Caki2 (cell line): ENCODE measurements around the gene ATF6. TPM values are rescaled to one million over a fixed set of nuclear protein-coding genes. Genes with fewer than 3 reads are reported as not detected.

Experiments
- DNase-seq: peaks from one replicate; pipeline ENCODE4 v3.0.0-alpha.2; 2015; ENCODE audit warnings: low read depth
- in situ Hi-C: cut with HindIII; loops from 2 replicates; pipeline ENCODE4 v1.10.0; 2016; ENCODE audit warnings: low sequenced_read_pairs, low pct_unique_long_range_greater_than_20kb, mixed read lengths
- total RNA-seq: library from RNA; depleted of rRNA; stranded (reverse); fragments of >200 nt; shearing (Covaris generic); gene quantifications from 2 replicates; pipeline ENCODE4 v1.2.3, GENCODE V29; 2014; ENCODE audit warnings: low replicate concordance

Gene ATF6
- total RNA-seq, 1 experiment from 2014 or later: 13.5 TPM

DNA sequence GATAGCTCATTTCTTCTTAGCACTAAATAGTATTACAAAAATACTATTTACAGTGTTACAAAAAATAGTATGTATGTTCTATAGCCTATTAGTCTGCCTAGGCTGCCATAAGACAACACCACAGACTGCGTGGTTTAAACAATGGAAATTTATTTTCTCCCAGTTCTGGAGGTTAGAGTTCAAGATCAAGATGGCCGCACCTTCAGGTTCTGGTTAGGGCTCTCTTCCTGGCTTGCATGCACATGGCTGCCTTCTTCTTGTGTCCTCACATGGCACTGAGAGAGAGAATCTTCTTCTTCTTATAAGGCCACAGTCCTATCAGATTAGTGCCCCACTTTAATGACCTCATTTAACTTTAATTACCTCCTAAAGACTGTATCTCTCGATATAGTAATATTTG lies 4.1 kb downstream of the ATF6 start:
- DNase-seq: no peak
- in situ Hi-C loops: no loop called here

- no peak for DNase-seq
- in situ Hi-C loops: no loop called here
Observed at GRCh38 chr1:161771161-161771560, 5.0 kb downstream of the ATF6 start.

DNA sequence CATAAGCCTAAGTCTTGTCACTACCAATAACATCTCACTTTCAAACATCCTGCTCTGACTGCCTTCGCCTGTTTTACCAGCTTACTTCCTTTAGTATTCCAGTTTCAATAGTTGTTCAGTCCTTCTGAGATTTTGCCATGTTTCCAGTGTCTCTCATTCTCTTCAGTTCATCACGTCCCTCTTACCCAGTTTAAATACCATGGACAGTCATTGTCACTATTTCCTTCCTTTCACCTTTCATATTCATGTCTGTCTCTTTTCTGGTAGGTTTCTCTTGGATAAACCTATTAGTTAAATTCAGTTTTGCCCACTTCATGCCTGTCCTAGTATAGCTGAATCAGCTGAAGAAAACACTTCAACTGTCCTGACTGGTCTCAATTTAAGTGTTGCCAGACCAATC lies 5.9 kb downstream of the ATF6 start:
- no peak for DNase-seq
- in situ Hi-C loops: no loop called here

DNA sequence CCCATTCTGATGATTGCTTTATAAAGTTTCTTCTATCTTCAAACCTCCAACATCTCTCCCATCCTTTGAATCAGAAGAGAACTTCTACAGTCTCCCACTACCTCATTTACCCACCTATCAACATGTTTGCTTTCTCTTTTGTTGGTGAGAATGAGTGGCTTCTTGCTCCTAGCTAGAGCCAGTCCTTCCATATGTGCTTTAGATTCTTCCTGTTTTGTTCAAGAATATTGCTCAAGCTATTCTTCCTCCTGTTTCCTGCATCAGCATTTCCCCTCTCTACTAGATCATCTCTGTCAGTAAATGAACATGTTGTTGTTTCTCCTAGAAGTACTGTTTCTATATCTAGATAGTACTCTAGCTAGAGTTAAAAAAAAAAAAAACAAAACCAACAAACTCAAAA lies 6.3 kb downstream of the ATF6 start:
- in situ Hi-C loops: no loop called here
- no peak for DNase-seq

- no peak for DNase-seq
- in situ Hi-C loops: no loop called here
Observed at GRCh38 chr1:161773791-161774190, 7.7 kb downstream of the ATF6 start.

DNA sequence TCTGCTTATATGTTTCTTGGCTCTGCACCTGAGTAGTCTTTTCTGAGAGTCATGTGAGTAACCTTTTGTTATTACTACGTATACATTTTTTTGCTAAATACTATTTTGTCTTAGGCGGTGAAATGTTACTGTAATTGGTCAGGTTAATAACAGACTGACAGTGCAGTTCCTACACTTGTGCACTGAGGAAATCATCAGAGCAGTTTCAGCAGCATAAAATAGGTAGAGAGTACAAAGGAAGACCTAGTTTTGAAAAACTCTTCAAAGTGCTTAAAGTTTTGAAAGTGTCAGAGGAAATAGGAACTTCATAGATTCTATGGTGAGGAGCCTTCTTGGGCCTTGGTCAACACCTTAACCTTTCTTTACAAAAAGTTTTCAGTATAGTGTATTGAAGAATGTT lies 11.1 kb downstream of the ATF6 start:
- in situ Hi-C loops: no loop called here
- DNase-seq: no peak

GRCh38 chr1:161778522-161778921 lies 12.4 kb downstream of the ATF6 start:
- no peak for DNase-seq
- in situ Hi-C loops: no loop called here

DNA sequence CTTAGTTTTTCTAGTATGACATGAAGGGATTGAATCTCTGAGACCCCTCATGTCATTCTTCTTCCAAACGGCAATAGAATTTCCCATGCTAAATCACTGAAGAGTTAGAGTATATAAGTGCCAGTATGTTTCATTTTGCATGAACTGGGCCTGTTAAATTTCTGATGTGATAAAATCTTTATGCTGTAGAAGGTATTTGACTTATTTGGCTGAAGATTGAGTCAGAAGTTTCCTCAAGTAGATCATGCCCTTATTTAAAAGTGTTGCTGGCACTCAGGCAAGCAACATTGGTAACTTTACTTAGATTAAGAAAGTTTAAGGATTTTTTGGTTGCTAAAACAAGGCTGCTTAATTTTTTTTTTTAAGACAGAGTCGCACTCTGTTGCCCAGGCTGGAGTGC lies 13.3 kb downstream of the ATF6 start:
- in situ Hi-C loops: no loop called here
- no peak for DNase-seq

DNA sequence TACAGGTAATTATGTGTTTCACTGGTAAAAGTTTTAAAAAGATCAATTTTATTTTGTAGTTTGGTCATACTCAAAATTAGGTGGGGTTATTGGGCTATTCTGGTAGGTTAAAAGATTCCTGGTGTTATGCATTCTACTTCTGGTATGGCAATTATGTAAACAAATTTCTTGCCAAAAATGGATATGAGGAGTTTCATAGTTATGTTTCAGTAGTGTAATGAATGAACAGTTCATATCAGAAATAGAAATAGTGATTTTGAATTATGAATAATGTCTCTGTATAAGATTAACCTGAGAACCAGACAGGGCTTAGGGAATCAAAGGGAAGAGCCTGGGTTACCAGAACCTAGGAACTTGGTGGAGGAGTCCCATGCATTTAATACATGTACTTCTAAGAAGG lies 15.9 kb downstream of the ATF6 start:
- in situ Hi-C loops: no loop called here
- no peak for DNase-seq

DNA sequence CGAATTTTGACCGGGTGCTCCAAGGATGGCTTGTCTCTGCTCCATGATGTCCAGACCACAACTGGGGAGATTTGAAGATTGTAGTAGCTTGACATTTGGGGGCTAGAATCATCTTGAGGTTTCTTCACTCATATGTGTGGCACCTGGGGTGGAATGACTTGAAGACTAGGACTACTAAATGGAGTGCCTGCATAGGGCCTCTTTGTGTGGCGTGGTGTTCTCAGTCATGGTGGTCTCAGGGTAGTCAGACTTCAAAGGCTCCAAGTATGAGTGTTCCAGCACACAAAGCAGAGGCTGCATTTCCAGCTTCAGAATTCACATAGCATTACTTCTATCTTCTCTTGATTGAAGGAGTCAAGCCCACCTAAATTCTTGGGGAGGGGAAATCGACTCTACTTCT lies 16.8 kb downstream of the ATF6 start:
- DNase-seq: no peak
- in situ Hi-C loops: no loop called here

- DNase-seq: no peak
- in situ Hi-C loops: no loop called here
Observed at GRCh38 chr1:161784968-161785367, 18.8 kb downstream of the ATF6 start.

DNA sequence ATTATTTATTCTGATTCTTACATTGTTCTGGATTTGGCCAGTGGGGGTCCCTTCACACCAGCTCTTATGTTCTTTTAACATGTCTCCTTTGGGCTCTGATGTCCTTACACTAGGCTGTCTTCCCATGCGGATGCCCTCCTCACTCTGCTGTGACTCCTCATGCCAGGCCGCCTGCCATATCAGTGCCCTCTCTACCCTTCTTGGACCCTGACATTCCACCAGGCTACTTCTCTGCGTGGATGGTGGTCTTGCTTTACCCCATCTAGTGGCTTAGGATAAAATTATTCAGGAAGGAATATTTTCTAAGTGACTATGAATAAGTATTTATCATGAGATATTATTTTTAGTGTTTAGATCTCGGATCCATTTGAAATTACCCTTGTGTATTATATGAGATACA lies 21.2 kb downstream of the ATF6 start:
- in situ Hi-C loops: no loop called here
- DNase-seq: no peak

- in situ Hi-C loops: no loop called here
- DNase-seq: no peak
Observed at GRCh38 chr1:161790587-161791317, 24.6 kb downstream of the ATF6 start.

DNA sequence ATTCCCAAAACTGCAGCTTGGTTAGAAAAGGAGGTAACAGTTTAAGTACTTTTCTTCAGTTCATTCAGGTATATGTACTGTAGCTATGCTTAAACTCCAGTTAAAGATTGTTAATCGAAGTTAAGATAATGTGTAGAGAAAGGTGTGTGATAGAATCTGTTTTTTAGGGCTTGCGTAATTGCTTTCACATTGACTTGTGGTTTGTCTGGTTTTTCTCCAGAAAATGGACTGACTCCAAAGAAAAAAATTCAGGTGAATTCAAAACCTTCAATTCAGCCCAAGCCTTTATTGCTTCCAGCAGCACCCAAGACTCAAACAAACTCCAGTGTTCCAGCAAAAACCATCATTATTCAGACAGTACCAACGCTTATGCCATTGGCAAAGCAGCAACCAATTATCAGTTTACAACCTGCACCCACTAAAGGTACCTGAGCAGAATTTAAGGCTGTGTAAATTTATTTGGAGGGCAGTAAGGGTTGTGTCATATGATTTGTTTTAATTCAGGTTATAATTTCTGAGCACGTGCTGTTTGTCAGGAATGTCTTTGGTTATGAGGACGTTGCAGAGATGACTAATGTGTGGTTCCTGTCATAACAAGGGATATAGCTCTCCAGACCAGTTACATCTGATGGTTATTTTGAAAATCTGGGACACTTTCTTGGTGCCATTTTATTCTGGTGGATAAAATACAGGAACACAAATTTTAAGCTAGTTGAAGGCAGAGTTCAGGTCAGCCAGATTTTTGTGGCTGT lies 26.0 kb downstream of the ATF6 start:
- in situ Hi-C loops: no loop called here
- DNase-seq: no peak

DNA sequence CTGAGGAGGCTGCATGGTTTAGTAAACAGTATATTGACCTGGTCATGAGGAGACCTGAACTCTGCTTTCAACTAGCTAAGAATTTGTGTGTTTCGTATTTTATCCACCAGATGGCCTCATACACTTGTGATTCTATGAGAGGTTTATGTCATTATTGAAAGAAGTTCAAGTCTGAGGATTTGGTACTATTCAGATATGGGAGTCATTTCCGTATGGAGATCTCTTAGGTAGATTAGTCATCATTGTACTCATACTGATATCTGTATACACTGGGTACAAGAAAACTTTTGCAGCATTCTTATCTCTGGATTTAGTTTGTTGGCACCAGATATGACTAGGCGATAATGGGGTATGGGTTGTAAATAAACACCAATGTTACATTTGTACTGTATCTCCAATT lies 26.6 kb downstream of the ATF6 start:
- DNase-seq: peak; percentile 76
- in situ Hi-C loops: no loop called here

DNA sequence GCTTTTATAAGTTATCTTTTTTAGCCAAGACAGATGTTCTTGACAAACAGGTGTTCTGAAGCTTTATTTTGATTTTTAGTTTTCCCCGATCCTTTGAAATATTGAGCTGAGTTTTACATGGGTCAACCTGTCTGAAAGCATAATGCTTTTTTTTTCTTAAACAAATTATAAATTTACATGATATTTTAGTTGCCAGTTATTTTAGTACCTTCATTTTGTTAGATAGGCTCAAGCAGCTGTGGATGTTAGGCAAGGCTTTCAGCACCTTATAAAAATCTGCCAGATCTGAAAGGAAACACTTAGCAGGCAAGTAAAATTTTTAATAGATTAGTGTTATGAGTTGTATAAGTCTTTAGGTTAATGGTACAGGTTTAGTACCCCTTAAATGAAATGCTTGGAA lies 33.7 kb downstream of the ATF6 start:
- in situ Hi-C loops: no loop called here
- DNase-seq: no peak

DNA sequence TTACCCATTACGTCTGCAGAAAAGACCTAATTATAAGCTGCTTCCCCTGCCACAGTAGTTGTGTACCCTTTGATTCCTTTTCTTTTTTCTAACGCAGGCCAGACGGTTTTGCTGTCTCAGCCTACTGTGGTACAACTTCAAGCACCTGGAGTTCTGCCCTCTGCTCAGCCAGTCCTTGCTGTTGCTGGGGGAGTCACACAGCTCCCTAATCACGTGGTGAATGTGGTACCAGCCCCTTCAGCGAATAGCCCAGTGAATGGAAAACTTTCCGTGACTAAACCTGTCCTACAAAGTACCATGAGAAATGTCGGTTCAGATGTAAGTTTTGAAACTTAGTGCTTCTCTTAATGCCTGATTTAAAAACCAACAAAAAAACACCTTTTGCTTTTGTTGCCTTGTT lies 35.8 kb downstream of the ATF6 start:
- in situ Hi-C loops: no loop called here
- DNase-seq: no peak

DNA sequence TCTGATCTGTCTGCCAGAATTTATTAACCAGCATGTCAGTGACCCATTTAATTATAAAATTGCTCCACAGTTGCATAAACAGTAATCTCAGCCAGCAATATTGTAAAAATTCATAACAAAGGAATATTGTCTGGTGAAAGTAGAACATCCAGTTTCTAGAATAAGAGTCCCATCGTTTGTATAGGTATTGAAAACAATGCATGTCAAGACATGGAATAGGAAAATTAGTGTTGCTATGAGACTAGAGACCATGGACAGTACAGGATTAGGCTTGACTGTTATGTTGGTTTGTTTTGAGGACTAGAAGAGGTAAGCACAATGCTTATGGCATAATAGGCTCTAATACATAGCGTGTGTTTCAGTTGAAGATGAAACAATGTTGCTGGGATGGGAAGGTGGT lies 37.1 kb downstream of the ATF6 start:
- in situ Hi-C loops: no loop called here
- DNase-seq: no peak

DNA sequence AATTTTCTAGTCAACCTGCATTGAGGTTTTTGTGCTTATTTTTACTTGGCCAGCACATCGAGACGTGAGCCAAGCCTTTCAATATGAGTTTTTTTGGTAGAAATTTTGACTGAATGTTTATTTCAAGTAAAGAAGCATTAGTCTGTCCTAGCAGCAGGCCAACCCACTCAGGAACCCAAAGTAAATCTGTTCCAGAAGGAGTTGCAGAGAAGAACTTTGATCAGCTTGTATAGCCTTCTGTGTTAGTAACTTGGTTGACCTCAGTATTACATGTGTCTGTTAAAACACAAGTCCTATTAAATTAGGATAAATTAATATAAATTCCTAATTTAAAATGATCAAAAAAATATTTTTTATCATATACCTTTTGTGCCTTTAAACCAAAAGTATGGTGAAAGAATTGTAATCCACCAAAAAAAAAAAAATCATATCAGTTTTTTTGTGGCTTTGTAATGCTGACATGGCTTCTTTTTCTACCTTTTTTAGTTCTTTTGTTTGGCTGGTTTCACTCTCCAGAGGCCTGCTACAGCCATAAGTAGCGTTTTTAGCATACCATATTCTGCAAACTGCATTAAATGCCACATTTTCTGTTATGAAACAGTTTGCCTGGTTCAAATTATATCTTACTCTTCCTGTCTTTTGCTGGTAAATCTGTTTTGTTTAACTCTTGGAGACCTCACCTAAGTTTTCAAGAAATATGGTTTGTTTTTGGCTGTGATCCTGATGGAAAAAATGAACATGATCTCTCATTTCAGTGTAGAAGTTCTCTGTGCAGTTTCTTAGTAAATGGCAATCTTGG lies 39.5 kb downstream of the ATF6 start:
- in situ Hi-C loops: no loop called here

More for the DNA sequence above, 39.5 kb downstream of the ATF6 start:
- no peak for DNase-seq
